ENCODE measurements around the gene DENND1B. TPM values are rescaled to one million over a fixed set of nuclear protein-coding genes. Genes with fewer than 3 reads are reported as not detected.

DENND1B gene
- total RNA-seq, 4 donors from 2014 or later: 9.0 to 40.2 (median 10.8) TPM

GRCh38 chr1:197572169-197572568, 203.1 kb downstream of the DENND1B start:
- WGBS, 2 donors: 96 to 98% methylated on average over 10 of the region's 10 CpGs
- TF ChIP-seq EP300 (IDR thresholded peaks at IDR 0.05): no peak
- TF ChIP-seq POLR2A (IDR thresholded peaks at IDR 0.05): no peak
- TF ChIP-seq CTCF (IDR thresholded peaks at IDR 0.05): no peak
- Histone ChIP-seq H3K27ac (no peak overlapping the region), H3K9me3 (peaks cover 0 to 36% (median 7%) of the 10 kb centered on the region in 4 donors), H3K4me1 (no peaks in the 10 kb centered on the region), H3K4me3 (no peak overlapping the region), H3K27me3 (no peaks in the 10 kb centered on the region), H3K36me3 (peaks cover 0 to 68% (median 0%) of the 10 kb centered on the region in 3 donors)
- no peak for DNase-seq (ENCODE audit: low spot score in 2 of 2)

- Histone ChIP-seq H3K27me3 (no peaks in the 10 kb centered on the region), H3K27ac (no peak overlapping the region), H3K36me3 (peaks cover 0 to 72% (median 0%) of the 10 kb centered on the region in 3 donors), H3K4me3 (no peak overlapping the region), H3K4me1 (no peaks in the 10 kb centered on the region), H3K9me3 (peaks cover 0 to 38% (median 11%) of the 10 kb centered on the region in 4 donors)
- 96 to 99% methylated on average over 2 of the region's 2 CpGs for WGBS, 2 donors
- DNase-seq (ENCODE audit: low spot score in 2 of 2): no peak
- no peak for TF ChIP-seq EP300 (IDR thresholded peaks at IDR 0.05)
- no peak for TF ChIP-seq POLR2A (IDR thresholded peaks at IDR 0.05)
- TF ChIP-seq CTCF (IDR thresholded peaks at IDR 0.05): no peak
These were observed 207.8 kb downstream of the DENND1B start for GRCh38 chr1:197567442-197567841.

- TF ChIP-seq POLR2A (IDR thresholded peaks at IDR 0.05) (no peak), CTCF (IDR thresholded peaks at IDR 0.05) (no peak)
- DNase-seq (ENCODE audit: low spot score in 2 of 2): no peak
- H3K9me3 ChIP-seq: peaks cover 0 to 7% (median 0%) of the 10 kb centered on the region in 4 donors
- H3K27ac ChIP-seq: no peak overlapping the region
- no peaks in the 10 kb centered on the region for H3K27me3 ChIP-seq
- 62 to 68% methylated on average over 2 of the region's 2 CpGs for WGBS, 2 donors
- peaks cover 0 to 25% (median 0%) of the 10 kb centered on the region in 3 donors for H3K36me3 ChIP-seq
- H3K4me1 ChIP-seq: peaks cover 0 to 8% (median 0%) of the 10 kb centered on the region in 4 donors
- no peak overlapping the region for H3K4me3 ChIP-seq
These were observed 214.2 kb downstream of the DENND1B start for GRCh38 chr1:197561041-197561440.

- H3K27ac ChIP-seq: no peak overlapping the region
- no peak for DNase-seq (ENCODE audit: low spot score in 2 of 2)
These were observed 215.6 kb downstream of the DENND1B start for GRCh38 chr1:197559655-197560054.

GRCh38 chr1:197559244-197559643, 216.0 kb downstream of the DENND1B start:
- no peak overlapping the region for H3K4me3 ChIP-seq
- DNase-seq (ENCODE audit: low spot score in 2 of 2): no peak
- H3K9me3 ChIP-seq: peaks cover 0 to 7% (median 0%) of the 10 kb centered on the region in 4 donors
- TF ChIP-seq CTCF (IDR thresholded peaks at IDR 0.05) (no peak), POLR2A (IDR thresholded peaks at IDR 0.05) (no peak), EP300 (IDR thresholded peaks at IDR 0.05) (no peak)
- H3K36me3 ChIP-seq: peaks cover 0 to 16% (median 0%) of the 10 kb centered on the region in 3 donors
- no peak overlapping the region for H3K27ac ChIP-seq
- no peaks in the 10 kb centered on the region for H3K27me3 ChIP-seq
- WGBS, 2 donors: 49 to 58% methylated on average over 1 of the region's 1 CpG
- peaks cover 0 to 8% (median 0%) of the 10 kb centered on the region in 4 donors for H3K4me1 ChIP-seq

More at GRCh38 chr1:197559655-197560054, 215.6 kb downstream of the DENND1B start:
- peaks cover 0 to 18% (median 0%) of the 10 kb centered on the region in 3 donors for H3K36me3 ChIP-seq
- H3K27me3 ChIP-seq: no peaks in the 10 kb centered on the region
- TF ChIP-seq CTCF (IDR thresholded peaks at IDR 0.05): no peak
- TF ChIP-seq POLR2A (IDR thresholded peaks at IDR 0.05): no peak
- TF ChIP-seq EP300 (IDR thresholded peaks at IDR 0.05): no peak
- peaks cover 0 to 7% (median 0%) of the 10 kb centered on the region in 4 donors for H3K9me3 ChIP-seq
- WGBS, 2 donors: 92 to 94% methylated on average over 1 of the region's 1 CpG
- no peak overlapping the region for H3K4me3 ChIP-seq
- H3K4me1 ChIP-seq: peaks cover 0 to 8% (median 0%) of the 10 kb centered on the region in 4 donors
